ENCODE measurements around the gene UGDH.
"Not testable (repeated sequence)": the region's sequence is repeated elsewhere in the genome, so short reads cannot be mapped to it uniquely, and the experiment has no call there.

Gene UGDH

GRCh38 chr4:39533541-39533940 is 6.3 kb upstream of the UGDH start:
- no peak for TF ChIP-seq CTCF (conservative IDR thresholded peaks at IDR 0.05; ENCODE audit: low read depth)
- DNase-seq (ENCODE audit: low spot score) = no peak
- ChIA-PET POLR2A (ENCODE audit: low non-redundant PET) (interaction anchor here (0.7 kb wide), 1 partner anchor 26 kb away, joined by 4 read pairs; no protein-coding TSS in a partner anchor), CTCF (no interaction called here)
- H3K27ac ChIP-seq = no peak overlapping the region

- POLR2A ChIA-PET (ENCODE audit: low non-redundant PET); H3K27ac ChIP-seq; CTCF ChIA-PET; DNase-seq (ENCODE audit: low spot score): not testable (repeated sequence)
Observed at GRCh38 chr4:39532237-39532636, 5.0 kb upstream of the UGDH start.

GRCh38 chr4:39530682-39531081 is 3.4 kb upstream of the UGDH start:
- POLR2A ChIA-PET (ENCODE audit: low non-redundant PET) = no interaction called here

GRCh38 chr4:39529534-39529933 is 2.3 kb upstream of the UGDH start:
- ChIA-PET POLR2A (ENCODE audit: low non-redundant PET) (no interaction called here), CTCF (no interaction called here)
- no peak for DNase-seq (ENCODE audit: low spot score)
- TF ChIP-seq CTCF (conservative IDR thresholded peaks at IDR 0.05; ENCODE audit: low read depth) = no peak
- H3K27ac ChIP-seq = no peak overlapping the region

More at GRCh38 chr4:39530682-39531081, 3.4 kb upstream of the UGDH start:
- TF ChIP-seq CTCF (conservative IDR thresholded peaks at IDR 0.05; ENCODE audit: low read depth) = no peak
- no peak for DNase-seq (ENCODE audit: low spot score)
- CTCF ChIA-PET = interaction anchor here (0.6 kb wide), 1 partner anchor 415 kb away, joined by 5 read pairs; no protein-coding TSS in a partner anchor
- no peak overlapping the region for H3K27ac ChIP-seq

- no peak for TF ChIP-seq CTCF (conservative IDR thresholded peaks at IDR 0.05; ENCODE audit: low read depth)
- ChIA-PET POLR2A (ENCODE audit: low non-redundant PET) (no interaction called here), CTCF (no interaction called here)
- DNase-seq (ENCODE audit: low spot score) = peak; percentile 77
- peak overlapping the region; percentile 90 for H3K27ac ChIP-seq
Observed at GRCh38 chr4:39528061-39528465, 824 bp upstream of the UGDH start.

GRCh38 chr4:39526765-39527295 is 409 bp downstream of the UGDH start:
- H3K27ac ChIP-seq = peak overlapping the region; percentile 90
- DNase-seq (ENCODE audit: low spot score) = no peak
- ChIA-PET CTCF (interaction anchor here (0.8 kb wide), 1 partner anchor 58 kb away, joined by 5 read pairs; no protein-coding TSS in a partner anchor), POLR2A (ENCODE audit: low non-redundant PET) (interaction anchor here (0.6 to 1.0 kb wide), 4 partner anchors 15 to 163 kb away, joined by 3 to 6 read pairs (median 3); partner anchors contain the start of gene SMIM14)
- TF ChIP-seq CTCF (conservative IDR thresholded peaks at IDR 0.05; ENCODE audit: low read depth) = no peak

- H3K27ac ChIP-seq = peak overlapping the region; percentile 90
- POLR2A ChIA-PET (ENCODE audit: low non-redundant PET) = no interaction called here
- CTCF ChIA-PET = no interaction called here
- DNase-seq (ENCODE audit: low spot score) = peak; percentile 14
- no peak for TF ChIP-seq CTCF (conservative IDR thresholded peaks at IDR 0.05; ENCODE audit: low read depth)
Observed at GRCh38 chr4:39525822-39526690, 1.2 kb downstream of the UGDH start.
